Measurements from ENCODE around the gene VILL. TPM values are rescaled to one million over a fixed set of nuclear protein-coding genes. Genes with fewer than 3 reads are reported as not detected.

Gene VILL
- total RNA-seq, 4 donors from 2014 or later, result 112 to 214 (median 172) TPM

DNA sequence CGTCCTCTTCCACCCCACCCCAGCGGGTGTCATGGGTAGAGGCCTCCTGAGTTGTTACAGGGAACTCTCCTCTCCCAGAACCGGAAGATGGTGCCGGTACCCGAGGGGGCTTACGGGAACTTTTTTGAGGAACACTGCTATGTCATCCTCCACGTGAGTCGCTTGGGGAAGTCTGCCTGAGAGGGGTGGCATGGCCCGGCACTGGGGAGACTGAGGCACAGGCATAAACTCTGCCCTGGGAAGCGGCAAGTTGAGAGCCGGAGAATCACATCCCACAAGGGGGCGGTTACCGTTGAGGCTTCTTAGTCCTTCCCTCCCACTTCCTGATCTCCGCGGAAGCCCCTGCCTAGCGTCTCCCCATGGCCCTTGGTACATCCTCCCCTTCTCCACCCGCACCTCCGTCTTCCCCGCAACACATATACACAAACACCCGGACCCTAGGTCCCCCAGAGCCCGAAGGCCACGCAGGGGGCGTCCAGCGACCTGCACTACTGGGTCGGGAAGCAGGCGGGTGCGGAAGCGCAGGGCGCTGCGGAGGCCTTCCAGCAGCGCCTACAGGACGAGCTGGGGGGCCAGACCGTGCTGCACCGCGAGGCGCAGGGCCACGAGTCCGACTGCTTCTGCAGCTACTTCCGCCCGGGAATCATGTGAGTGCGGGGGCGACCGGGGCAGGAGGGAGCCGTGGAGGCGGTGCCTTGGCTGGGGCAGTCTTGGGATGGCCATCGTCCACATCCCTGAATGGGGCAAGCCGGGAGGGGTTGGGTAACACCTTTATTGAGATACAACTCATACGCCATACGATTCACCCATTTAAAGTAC, 3.4 kb downstream of the VILL start:
- 43% methylated on average over 46 of the region's 49 CpGs; no CpG with 5 or more reads in 1 of the 2 donors for WGBS, 2 donors (ENCODE audit: low coverage in 1 of 2)
- TF ChIP-seq POLR2AphosphoS5 (IDR thresholded peaks at IDR 0.05) (peak; percentile 71 to 87 (median 76)), EP300 (IDR thresholded peaks at IDR 0.05; ENCODE audit: low read depth) (no peak), POLR2A (IDR thresholded peaks at IDR 0.05) (peak; percentile 76)
- TF ChIP-seq, protein P1, sequence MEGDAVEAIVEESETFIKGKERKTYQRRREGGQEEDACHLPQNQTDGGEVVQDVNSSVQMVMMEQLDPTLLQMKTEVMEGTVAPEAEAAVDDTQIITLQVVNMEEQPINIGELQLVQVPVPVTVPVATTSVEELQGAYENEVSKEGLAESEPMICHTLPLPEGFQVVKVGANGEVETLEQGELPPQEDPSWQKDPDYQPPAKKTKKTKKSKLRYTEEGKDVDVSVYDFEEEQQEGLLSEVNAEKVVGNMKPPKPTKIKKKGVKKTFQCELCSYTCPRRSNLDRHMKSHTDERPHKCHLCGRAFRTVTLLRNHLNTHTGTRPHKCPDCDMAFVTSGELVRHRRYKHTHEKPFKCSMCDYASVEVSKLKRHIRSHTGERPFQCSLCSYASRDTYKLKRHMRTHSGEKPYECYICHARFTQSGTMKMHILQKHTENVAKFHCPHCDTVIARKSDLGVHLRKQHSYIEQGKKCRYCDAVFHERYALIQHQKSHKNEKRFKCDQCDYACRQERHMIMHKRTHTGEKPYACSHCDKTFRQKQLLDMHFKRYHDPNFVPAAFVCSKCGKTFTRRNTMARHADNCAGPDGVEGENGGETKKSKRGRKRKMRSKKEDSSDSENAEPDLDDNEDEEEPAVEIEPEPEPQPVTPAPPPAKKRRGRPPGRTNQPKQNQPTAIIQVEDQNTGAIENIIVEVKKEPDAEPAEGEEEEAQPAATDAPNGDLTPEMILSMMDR (IDR thresholded peaks at IDR 0.05), result no peak
- Histone ChIP-seq H3K9me3 (no peaks in the 10 kb centered on the region), H3K36me3 (no peaks in the 10 kb centered on the region), H3K27ac (peak overlapping the region; percentile 85 to 90 (median 89)), H3K27me3 (no peaks in the 10 kb centered on the region), H3K4me3 (peak overlapping the region; percentile 41 to 59 (median 50)), H3K4me1 (peaks cover 23 to 57% (median 55%) of the 10 kb centered on the region in 4 donors)
- peak; percentile 79 for DNase-seq
- intact Hi-C loops (cut with DNase I; ENCODE audit: low total_unique reads), result no loop called here
- in situ Hi-C loops (cut with MboI; ENCODE audit: low pct_ligation_motif_present in 1 of 4, low pct_unique_long_range_greater_than_20kb in 1 of 4, low sequenced_read_pairs in 3 of 4), result no loop called here

DNA sequence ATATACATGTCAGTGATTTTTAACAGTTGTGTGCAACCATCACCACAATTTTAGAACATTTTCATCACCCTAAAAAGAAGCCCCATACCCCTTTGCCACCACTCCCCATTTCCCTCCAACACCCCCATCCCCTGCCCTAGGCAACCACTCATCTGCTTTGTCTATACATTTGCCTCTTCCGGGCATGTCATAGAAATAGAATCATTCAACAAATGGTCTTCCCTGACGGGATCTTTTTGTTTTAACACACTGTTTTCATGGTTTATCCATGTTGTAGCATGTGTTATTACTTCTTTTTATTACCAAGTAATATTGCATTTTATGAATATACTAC, 4.0 kb downstream of the VILL start:
- in situ Hi-C loops (cut with MboI; ENCODE audit: low pct_ligation_motif_present in 1 of 4, low pct_unique_long_range_greater_than_20kb in 1 of 4, low sequenced_read_pairs in 3 of 4) (no loop called here), intact Hi-C loops (cut with DNase I; ENCODE audit: low total_unique reads) (no loop called here)
- H3K27me3 ChIP-seq, result no peaks in the 10 kb centered on the region
- peak overlapping the region; percentile 41 to 59 (median 50) for H3K4me3 ChIP-seq
- WGBS, 2 donors (ENCODE audit: low coverage in 1 of 2), result 17 to 47% methylated on average over 2 of the region's 2 CpGs
- H3K4me1 ChIP-seq, result peaks cover 23 to 60% (median 57%) of the 10 kb centered on the region in 4 donors
- no peak for DNase-seq
- H3K36me3 ChIP-seq, result no peaks in the 10 kb centered on the region
- peak overlapping the region; percentile 85 to 90 (median 89) for H3K27ac ChIP-seq
- TF ChIP-seq POLR2A (IDR thresholded peaks at IDR 0.05), result no peak
- TF ChIP-seq POLR2AphosphoS5 (IDR thresholded peaks at IDR 0.05), result no peak
- TF ChIP-seq EP300 (IDR thresholded peaks at IDR 0.05; ENCODE audit: low read depth), result no peak
- TF ChIP-seq, protein P1 (IDR thresholded peaks at IDR 0.05), result no peak
- H3K9me3 ChIP-seq, result no peaks in the 10 kb centered on the region

DNA sequence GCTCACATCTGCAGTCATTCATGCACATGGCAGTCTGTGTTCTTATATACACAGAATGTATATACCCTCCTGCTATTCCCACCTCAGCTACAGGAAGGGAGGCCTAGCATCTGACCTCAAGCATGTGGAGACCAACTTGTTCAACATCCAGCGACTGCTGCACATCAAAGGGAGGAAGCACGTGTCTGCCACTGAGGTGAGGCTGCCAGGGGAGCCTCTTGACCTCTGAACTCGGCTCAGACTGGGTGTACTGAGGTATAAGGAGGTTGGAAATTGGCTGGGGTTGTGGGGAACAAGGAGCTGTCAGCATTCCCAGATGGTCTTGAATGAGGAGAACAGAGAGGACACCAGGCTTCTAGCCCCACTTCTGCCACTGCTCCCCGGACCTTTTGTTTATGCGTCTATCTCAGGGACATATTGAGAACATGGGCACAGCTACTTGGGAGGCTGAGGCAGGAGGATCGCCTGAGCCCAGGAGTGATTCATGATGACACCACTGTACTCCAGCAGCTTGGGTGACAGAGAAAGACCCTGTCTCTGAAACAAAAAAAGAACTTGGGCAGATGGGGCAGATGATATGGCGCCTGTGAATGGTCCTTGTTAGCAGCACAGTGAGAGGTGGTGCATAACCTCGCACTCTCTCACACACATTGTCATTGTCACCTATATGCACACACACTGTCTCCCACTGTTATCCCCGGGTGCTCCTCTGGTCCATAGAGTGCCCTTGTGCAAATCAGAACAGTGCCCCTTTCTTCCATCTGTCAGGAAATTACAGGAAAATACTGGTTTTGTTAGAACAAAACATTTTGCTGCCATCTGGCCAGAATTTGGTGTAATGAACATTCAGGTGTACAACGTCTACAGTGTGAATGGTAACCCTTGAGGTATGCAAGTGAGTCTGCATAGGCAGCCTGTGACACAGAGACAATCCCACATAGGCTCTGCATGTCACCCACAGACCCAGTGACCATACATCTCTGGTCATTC, 5.4 kb downstream of the VILL start:
- no peak for DNase-seq
- TF ChIP-seq POLR2AphosphoS5 (IDR thresholded peaks at IDR 0.05) (no peak), POLR2A (IDR thresholded peaks at IDR 0.05) (no peak), EP300 (IDR thresholded peaks at IDR 0.05; ENCODE audit: low read depth) (no peak)
- TF ChIP-seq, protein P1 (IDR thresholded peaks at IDR 0.05), result no peak
- Histone ChIP-seq H3K4me1 (peaks cover 23 to 53% (median 49%) of the 10 kb centered on the region in 4 donors), H3K36me3 (no peaks in the 10 kb centered on the region), H3K27ac (peak overlapping the region in 3 of 4 donors; percentile 7 to 81 (median 28)), H3K9me3 (no peaks in the 10 kb centered on the region), H3K27me3 (no peaks in the 10 kb centered on the region), H3K4me3 (no peak overlapping the region)
- in situ Hi-C loops (cut with MboI; ENCODE audit: low pct_ligation_motif_present in 1 of 4, low pct_unique_long_range_greater_than_20kb in 1 of 4, low sequenced_read_pairs in 3 of 4) (no loop called here), intact Hi-C loops (cut with DNase I; ENCODE audit: low total_unique reads) (no loop called here)
- WGBS, 2 donors (ENCODE audit: low coverage in 1 of 2), result 84 to 85% methylated on average over 4 to 10 of the region's 10 CpGs
